K562 (cell line): ENCODE measurements around the gene TNKS2. TPM values are rescaled to one million over a fixed set of nuclear protein-coding genes. Genes with fewer than 3 reads are reported as not detected.

ENCODE experiments used
- ATAC-seq: fragments of 200-7000 bp; cut with Tn5 transposase; 3 replicates; pipeline ENCODE4 v1.9.1; 2020; ENCODE audit warnings: moderate library complexity
- BruUV-seq: library from RNA; stranded (reverse); fragments of 400-500 nt; replicated peaks from 2 replicates; lab custom pipeline; 2021; lab: Mats Ljungman, UMichigan
- CTCF ChIA-PET: fragments of 300-600 bp; formaldehyde crosslinking; extraction: SDS; loops from one replicate; lab custom pipeline; 2021; ENCODE audit warnings: low intra/inter-chr PET ratio; lab: Yijun Ruan, JAX
- POLR2A ChIA-PET: fragments of 300-600, 350-650 bp; sonication (Branson Sonifier 250); formaldehyde crosslinking; extraction: SDS; loops from one replicate; lab custom pipeline; 2021; ENCODE audit warnings: antibody characterized with exemption, inconsistent platforms; lab: Yijun Ruan, JAX
- DNase-seq, 4 experiments: peaks; one replicate each; pipeline versions ENCODE4 v3.0.0 to v3.0.0-alpha.2; 2011 to 2018; ENCODE audit warnings: low spot score in 3 of 4, mixed read lengths in 3 of 4; ENCODE audit errors: extremely low read depth in 1 of 4
- FAIRE-seq: peaks from 2 replicates; lab custom pipeline; 2011; peaks lifted over from hg19 to GRCh38; lab: Jason Lieb, UNC
- H2AFZ ChIP-seq: 2 replicates; pipeline ENCODE4 v1.6.0; 2011; ENCODE audit warnings: low read depth, low read length, control low read depth, inconsistent platforms
- H3K27ac ChIP-seq: fragments of 200-600 bp; 3 replicates; pipeline ENCODE4 v1.8.0; 2011; ENCODE audit warnings: low read depth, mild to moderate bottlenecking, control low read depth, inconsistent platforms, low read length, moderate library complexity, mixed read lengths; ENCODE audit errors: extremely low read depth
- H3K27me3 ChIP-seq, 2 experiments: fragments of 300-600 bp in 1 of 2; 2 replicates in 1 of 2; 3 replicates in 1 of 2; pipeline versions ENCODE4 v1.6.0 to v1.8.0; 2011; ENCODE audit warnings: inconsistent platforms in 2 of 2, low read length in 2 of 2, mild to moderate bottlenecking in 1 of 2, mixed read lengths in 1 of 2, moderate library complexity in 1 of 2; ENCODE audit not compliant: control insufficient read depth in 2 of 2, insufficient read depth in 2 of 2
- H3K36me3 ChIP-seq: fragments of 300-600 bp; 3 replicates; pipeline ENCODE4 v1.8.0; 2011; ENCODE audit warnings: mild to moderate bottlenecking, low read length, inconsistent platforms; ENCODE audit not compliant: control insufficient read depth, insufficient read depth
- H3K4me1 ChIP-seq, 2 experiments: fragments of 200-600 bp in 1 of 2; replicated peaks in 1 of 2; 2 replicates in 1 of 2; 3 replicates in 1 of 2; pipeline versions ENCODE4 v1.5.1 to v1.8.0; 2011; ENCODE audit warnings: inconsistent platforms in 2 of 2, low read length in 2 of 2, mild to moderate bottlenecking in 1 of 2, mixed read lengths in 1 of 2, moderate library complexity in 1 of 2; ENCODE audit not compliant: control insufficient read depth in 2 of 2, insufficient read depth in 2 of 2
- H3K4me2 ChIP-seq: 2 replicates; pipeline ENCODE4 v1.6.1; 2011; ENCODE audit warnings: low read length, control low read depth, inconsistent platforms, mixed read lengths; ENCODE audit not compliant: insufficient read depth
- H3K4me3 ChIP-seq: fragments of 200-600 bp; sonication (generic), shearing (Covaris generic); 2 replicates; pipeline ENCODE4 v1.5.1; 2016; ENCODE audit warnings: control low read depth, inconsistent platforms
- H3K79me2 ChIP-seq: fragments of 200-600 bp; 3 replicates; pipeline ENCODE4 v1.8.0; 2011; ENCODE audit warnings: low read length, inconsistent platforms; ENCODE audit not compliant: control insufficient read depth, insufficient read depth
- H3K9ac ChIP-seq, 2 experiments: 2 replicates each; pipeline versions ENCODE4 v1.6.0 to v1.6.1; 2011; ENCODE audit warnings: low read depth in 2 of 2, low read length in 2 of 2, control low read depth in 1 of 2, inconsistent platforms in 1 of 2, mild to moderate bottlenecking in 1 of 2, mixed read lengths in 1 of 2; ENCODE audit not compliant: insufficient read depth in 1 of 2
- H3K9me1 ChIP-seq: one replicate; pipeline ENCODE4 v1.6.0; 2011; ENCODE audit warnings: inconsistent platforms, mild to moderate bottlenecking, low read length, moderate library complexity; ENCODE audit not compliant: control insufficient read depth, insufficient read depth
- H3K9me3 ChIP-seq: replicated peaks from 2 replicates; pipeline ENCODE4 v1.5.1; 2011; ENCODE audit warnings: low read depth, low read length, inconsistent platforms; ENCODE audit not compliant: control insufficient read depth, insufficient read depth
- H4K20me1 ChIP-seq: replicated peaks from 2 replicates; pipeline ENCODE4 v1.6.1; 2011; ENCODE audit warnings: low read length, inconsistent platforms, mixed read lengths; ENCODE audit not compliant: control insufficient read depth, insufficient read depth
- ARID1B ChIP-seq: fragments of 450-650 bp; IDR thresholded peaks from 2 replicates; pipeline ENCODE4 v1.6.1; 2016; ENCODE audit warnings: antibody characterized with exemption, mild to moderate bottlenecking, inconsistent platforms
- CHD7 ChIP-seq: fragments of 200-600 bp; sonication (generic); IDR thresholded peaks from one replicate; pipeline ENCODE4 v1.6.1; 2012; ENCODE audit warnings: mild to moderate bottlenecking, low read depth, low read length, inconsistent platforms
- MEIS2 ChIP-seq: fragments of 450-650 bp; IDR thresholded peaks from 2 replicates; pipeline ENCODE4 v1.6.1; 2014; ENCODE audit warnings: mild to moderate bottlenecking; ENCODE audit not compliant: partially characterized antibody
- NONO ChIP-seq, 2 experiments: fragments of 200-400 bp in 1 of 2; fragments of 450-650 bp in 1 of 2; formaldehyde crosslinking in 1 of 2; IDR thresholded peaks; 2 replicates each; pipeline ENCODE4 v1.6.1; 2017; ENCODE audit warnings: low read depth in 2 of 2, mild to moderate bottlenecking in 2 of 2, moderate library complexity in 2 of 2, low read length in 1 of 2
- USF1 ChIP-seq: sonication (generic); formaldehyde crosslinking; IDR thresholded peaks from 2 replicates; pipeline ENCODE4 v1.9.0; 2022; ENCODE audit warnings: mild to moderate bottlenecking, missing genetic modification reagents
- ZNF699 ChIP-seq: fragments of 250-450 bp; sonication (Bioruptor Pico); IDR thresholded peaks from 2 replicates; pipeline ENCODE4 v1.8.0; 2021; ENCODE audit warnings: mild to moderate bottlenecking, moderate library complexity; ENCODE audit not compliant: insufficient replicate concordance
- WGBS: fragments of 100-300 bp; shearing (Covaris generic); methylation state at CpG from one replicate; pipeline ENCODE4 v1.1.6; 2016; ENCODE audit warnings: low coverage, mixed read lengths; ENCODE audit not compliant: insufficient coverage; ENCODE audit errors: missing lambda C conversion rate; 5-methylcytosine and 5-hydroxymethylcytosine counted together
- in situ Hi-C: fragments of 300-500 bp; cut with MboI; formaldehyde crosslinking; loops from 4 replicates; pipeline ENCODE4 v1.15.0; 2018; ENCODE audit warnings: inconsistent platforms, mixed read lengths
- intact Hi-C: fragments of 100-400 bp; cut with micrococcal nuclease; formaldehyde crosslinking; loops from 2 replicates; pipeline ENCODE4 v1.14.2; 2022
- polyA plus RNA-seq, 8 experiments: library from polyadenylated mRNA; depleted of rRNA in 4 of 8; stranded (reverse) in 5 of 8; unstranded in 3 of 8; fragments of >200 nt; fragmentation: Nextera tagmentation in 2 of 8; fragmentation: Illumina TruSeq in 1 of 8; extraction: Ambion mirVana in 2 of 8; extraction: Trizol in 1 of 8; gene quantifications; 2 replicates each; pipeline versions ENCODE4 v1.2.1 to v1.2.3, GENCODE V29; 2011 to 2014; ENCODE audit warnings: inconsistent platforms in 1 of 8, missing spikeins in 1 of 8
- total RNA-seq, 7 experiments: library from RNA; depleted of rRNA in 6 of 7; stranded (reverse); fragments of >200 nt in 6 of 7; fragmentation: Illumina TruSeq in 2 of 7; extraction: Trizol in 2 of 7; gene quantifications; 2 replicates each; pipeline versions ENCODE4 v1.2.1 to v1.2.3, GENCODE V29; 2011 to 2021; ENCODE audit warnings: low replicate concordance in 1 of 7

TNKS2 gene
- total and polyA plus RNA-seq, 9 of the 15 experiments (the other 6 are each of a cell fraction or from before 2014, with no cell fraction given), result 3.5 to 19.8 (median 8.6) TPM

- BruUV-seq, result no TSS peak
- DNase-seq, result no peak
- 0% methylated on average over 1 of the region's 1 CpG for WGBS
- FAIRE-seq, result no peak
- Histone ChIP-seq H2AFZ (no peak overlapping the region), H3K9me1 (no peaks in the 10 kb centered on the region), H3K9me3 (no peaks in the 10 kb centered on the region), H3K36me3 (no peaks in the 10 kb centered on the region), H3K4me2 (no peak overlapping the region), H3K4me1 (no peaks in the 10 kb centered on the region; a peak in 1 of 5 replicates), H3K79me2 (no peaks in the 10 kb centered on the region), H3K9ac (no peak overlapping the region), H3K27ac (no peak overlapping the region), H3K4me3 (no peak overlapping the region), H4K20me1 (no peaks in the 10 kb centered on the region), H3K27me3 (no peaks in the 10 kb centered on the region)
- ATAC-seq, result no peak
- intact Hi-C loops, result no loop called here
- ChIA-PET POLR2A (no interaction called here), CTCF (no interaction called here)
- in situ Hi-C loops, result loop anchor here (25.0 kb wide), 1 partner anchor 674 kb away; no protein-coding TSS in a partner anchor
- TF ChIP-seq ARID1B (peak; percentile 31; the same call in 1 of the 2 replicates), CHD7 (no peak), ZNF699 (no peak), NONO (IDR thresholded peaks at IDR 0.05; ENCODE audit: low read depth in 2 of 2, low read length in 1 of 2) (no peak), MEIS2 (peak; percentile 87), USF1 (CRISPR knock-in tag) (no peak)
Observed at GRCh38 chr10:91762878-91763277, 35.3 kb upstream of the TNKS2 start.
